ENCODE measurements around the gene PTPRF.

- TF ChIP-seq, protein P1, sequence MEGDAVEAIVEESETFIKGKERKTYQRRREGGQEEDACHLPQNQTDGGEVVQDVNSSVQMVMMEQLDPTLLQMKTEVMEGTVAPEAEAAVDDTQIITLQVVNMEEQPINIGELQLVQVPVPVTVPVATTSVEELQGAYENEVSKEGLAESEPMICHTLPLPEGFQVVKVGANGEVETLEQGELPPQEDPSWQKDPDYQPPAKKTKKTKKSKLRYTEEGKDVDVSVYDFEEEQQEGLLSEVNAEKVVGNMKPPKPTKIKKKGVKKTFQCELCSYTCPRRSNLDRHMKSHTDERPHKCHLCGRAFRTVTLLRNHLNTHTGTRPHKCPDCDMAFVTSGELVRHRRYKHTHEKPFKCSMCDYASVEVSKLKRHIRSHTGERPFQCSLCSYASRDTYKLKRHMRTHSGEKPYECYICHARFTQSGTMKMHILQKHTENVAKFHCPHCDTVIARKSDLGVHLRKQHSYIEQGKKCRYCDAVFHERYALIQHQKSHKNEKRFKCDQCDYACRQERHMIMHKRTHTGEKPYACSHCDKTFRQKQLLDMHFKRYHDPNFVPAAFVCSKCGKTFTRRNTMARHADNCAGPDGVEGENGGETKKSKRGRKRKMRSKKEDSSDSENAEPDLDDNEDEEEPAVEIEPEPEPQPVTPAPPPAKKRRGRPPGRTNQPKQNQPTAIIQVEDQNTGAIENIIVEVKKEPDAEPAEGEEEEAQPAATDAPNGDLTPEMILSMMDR (conservative IDR thresholded peaks at IDR 0.05; ENCODE audit: low read depth, low read length) = no peak
- TF ChIP-seq EZH2 (IDR thresholded peaks at IDR 0.05; ENCODE audit: borderline replicate concordance, low read depth, low read length, poor library complexity, severe bottlenecking) = no peak
Measured at GRCh38 chr1:43558346-43558841, 27.7 kb downstream of the PTPRF start.
